ENCODE data around the gene ATP1A2. TPM values are rescaled to one million over a fixed set of nuclear protein-coding genes. Genes with fewer than 3 reads are reported as not detected.

The ATP1A2 gene
- total and polyA plus RNA-seq, 2 donors (not counting 1 experiment from before 2014, with no cell fraction given), result not detected

DNA sequence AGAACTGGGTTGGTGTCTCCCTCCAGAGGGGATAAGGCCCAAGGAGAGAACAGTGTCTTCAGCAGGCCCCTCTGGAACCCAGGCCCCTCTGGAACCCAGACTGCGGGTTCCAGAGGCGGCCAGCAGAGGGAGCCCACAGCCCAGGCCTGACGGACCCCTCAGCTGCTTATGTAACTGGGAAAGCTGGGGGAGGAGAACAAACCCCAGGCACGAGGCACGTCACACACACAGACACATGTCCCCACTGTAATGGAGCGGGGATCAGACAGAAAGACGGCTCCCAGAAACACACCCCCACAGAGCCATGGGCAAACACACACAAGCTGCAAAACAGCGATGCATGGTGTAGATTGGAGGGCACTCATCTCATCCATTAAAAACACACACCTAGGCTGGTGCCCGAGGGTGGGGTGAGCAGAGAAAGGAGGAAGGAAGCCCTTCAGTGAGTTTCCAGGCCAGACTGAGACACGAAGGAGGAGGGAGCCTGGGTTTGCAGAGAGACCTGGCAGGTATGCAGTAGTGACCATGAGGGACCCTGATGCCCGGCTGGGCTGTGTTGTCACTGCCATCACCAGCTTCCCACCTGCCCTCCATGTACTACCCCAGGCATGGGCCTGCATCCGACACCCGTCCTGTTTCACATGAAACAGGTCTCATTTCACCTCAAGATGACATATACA lies 14.4 kb upstream of the ATP1A2 start:
- Histone ChIP-seq H3K4me3 (ENCODE audit: control extremely low read depth in 1 of 5, extremely low read depth in 1 of 5, insufficient read depth in 1 of 5, low read depth in 2 of 5, low read length in 4 of 5) (peak overlapping the region in 1 of 5 experiments; percentile 21), H3K27ac (ENCODE audit: low read length in 2 of 2) (peak overlapping the region in 1 of 2 donors; percentile 17), H3K4me1 (ENCODE audit: control insufficient read depth in 2 of 2, insufficient read depth in 2 of 2, low read length in 2 of 2) (peaks cover 32 to 41% of the 10 kb centered on the region in 2 donors), H3K4me2 (replicated peaks; ENCODE audit: low read depth, low read length, poor library complexity, severe bottlenecking) (peak overlapping the region; percentile 62), H2AFZ (ENCODE audit: insufficient read depth, low read depth, low read length, poor library complexity, severe bottlenecking) (peak overlapping the region; percentile 74), H4K20me1 (ENCODE audit: control insufficient read depth, insufficient read depth, low read length, poor library complexity, severe bottlenecking) (peaks cover 15% of the 10 kb centered on the region), H3K9me3 (ENCODE audit: control extremely low read depth in 1 of 3, control insufficient read depth in 2 of 3, insufficient read depth in 1 of 3, low read length in 2 of 3) (no peaks in the 10 kb centered on the region), H3K79me2 (ENCODE audit: control insufficient read depth, insufficient read depth, low read length) (peaks cover 20% of the 10 kb centered on the region), H3K27me3 (replicated peaks in 1 of 4; ENCODE audit: control extremely low read depth in 1 of 4, control insufficient read depth in 3 of 4, insufficient read depth in 4 of 4, low read length in 3 of 4) (no peaks in the 10 kb centered on the region), H3K36me3 (replicated peaks in 1 of 2; ENCODE audit: control extremely low read depth in 1 of 2, control insufficient read depth in 1 of 2, extremely low read depth in 1 of 2, insufficient read depth in 2 of 2, low read length in 1 of 2) (no peaks in the 10 kb centered on the region), H3K9ac (ENCODE audit: low read length) (peak overlapping the region; percentile 22)
- ChIA-PET CTCF (interaction anchor here (0.5 to 7.2 kb wide), 27 partner anchors 8 to 932 kb away, joined by 3 to 131 read pairs (median 5); partner anchors contain the start of genes KCNJ10, PEX19 and PIGM), POLR2A (interaction anchor here (1.0 to 1.4 kb wide), 3 partner anchors 92 to 190 kb away, joined by 3 read pairs; partner anchors contain the start of gene PEX19)
- intact Hi-C loops (cut with micrococcal nuclease), result loop anchor here (1.0 kb wide), 4 partner anchors 92 to 275 kb away; no protein-coding TSS in a partner anchor
- Mint-ChIP-seq H3K27ac (peak overlapping the region; percentile 84), H3K27me3 (no peaks in the 10 kb centered on the region), H3K4me3 (peak overlapping the region; percentile 78), H3K4me1 (peaks cover 41% of the 10 kb centered on the region), H3K9me3 (ENCODE audit: insufficient read depth) (no peaks in the 10 kb centered on the region)
- ATAC-seq (ENCODE audit: low read depth) (peak; percentile 8), DNase-seq (peak; percentile 82)
- 0% methylated on average over 4 of the region's 13 CpGs for whole genome bisulfite sequencing (ENCODE audit: insufficient coverage)
- no peak for TF ChIP-seq EZH2 (IDR thresholded peaks at IDR 0.05; ENCODE audit: borderline replicate concordance, insufficient read depth, low read depth, low read length, poor library complexity, severe bottlenecking)
- TF ChIP-seq, protein P1, sequence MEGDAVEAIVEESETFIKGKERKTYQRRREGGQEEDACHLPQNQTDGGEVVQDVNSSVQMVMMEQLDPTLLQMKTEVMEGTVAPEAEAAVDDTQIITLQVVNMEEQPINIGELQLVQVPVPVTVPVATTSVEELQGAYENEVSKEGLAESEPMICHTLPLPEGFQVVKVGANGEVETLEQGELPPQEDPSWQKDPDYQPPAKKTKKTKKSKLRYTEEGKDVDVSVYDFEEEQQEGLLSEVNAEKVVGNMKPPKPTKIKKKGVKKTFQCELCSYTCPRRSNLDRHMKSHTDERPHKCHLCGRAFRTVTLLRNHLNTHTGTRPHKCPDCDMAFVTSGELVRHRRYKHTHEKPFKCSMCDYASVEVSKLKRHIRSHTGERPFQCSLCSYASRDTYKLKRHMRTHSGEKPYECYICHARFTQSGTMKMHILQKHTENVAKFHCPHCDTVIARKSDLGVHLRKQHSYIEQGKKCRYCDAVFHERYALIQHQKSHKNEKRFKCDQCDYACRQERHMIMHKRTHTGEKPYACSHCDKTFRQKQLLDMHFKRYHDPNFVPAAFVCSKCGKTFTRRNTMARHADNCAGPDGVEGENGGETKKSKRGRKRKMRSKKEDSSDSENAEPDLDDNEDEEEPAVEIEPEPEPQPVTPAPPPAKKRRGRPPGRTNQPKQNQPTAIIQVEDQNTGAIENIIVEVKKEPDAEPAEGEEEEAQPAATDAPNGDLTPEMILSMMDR (IDR thresholded peaks at IDR 0.05), result peak; percentile 82
